ENCODE data around the gene PRSS38. TPM values are rescaled to one million over a fixed set of nuclear protein-coding genes. Genes with fewer than 3 reads are reported as not detected.

Gene PRSS38
- total and polyA plus RNA-seq, 2 donors (not counting 3 experiments of a cell fraction or from before 2014, with no cell fraction given) = not detected

GRCh38 chr1:227856147-227856858, 40.8 kb downstream of the PRSS38 start:
- Histone ChIP-seq H3K4me3 (replicated peaks in 1 of 3; ENCODE audit: insufficient read depth in 1 of 3, low read depth in 1 of 3, low read length in 3 of 3) (no peak overlapping the region), H2AFZ (ENCODE audit: low read depth, low read length) (no peak overlapping the region), H3K36me3 (ENCODE audit: control insufficient read depth in 2 of 2, extremely low read depth in 1 of 2, insufficient read depth in 2 of 2, low read length in 2 of 2) (no peaks in the 10 kb centered on the region), H3K79me2 (ENCODE audit: control insufficient read depth, insufficient read depth, low read length) (no peaks in the 10 kb centered on the region), H3K9me3 (replicated peaks; ENCODE audit: control insufficient read depth, insufficient read depth, low read length) (no peaks in the 10 kb centered on the region), H3K4me2 (ENCODE audit: insufficient read depth, low read length) (no peak overlapping the region), H4K20me1 (replicated peaks; ENCODE audit: control insufficient read depth, extremely low read depth, insufficient read depth, low read length) (no peaks in the 10 kb centered on the region), H3K9me1 (replicated peaks; ENCODE audit: control insufficient read depth, extremely low read depth, insufficient read depth, low read length) (no peaks in the 10 kb centered on the region), H3K9ac (replicated peaks; ENCODE audit: extremely low read depth, insufficient read depth, low read length) (no peak overlapping the region), H3K4me1 (ENCODE audit: control insufficient read depth, extremely low read depth, insufficient read depth, low read length) (no peaks in the 10 kb centered on the region), H3K27me3 (ENCODE audit: control insufficient read depth in 2 of 2, insufficient read depth in 2 of 2, low read length in 2 of 2) (no peaks in the 10 kb centered on the region), H3K27ac (ENCODE audit: insufficient read depth, low read depth, low read length) (no peak overlapping the region)
- DNase-seq (ENCODE audit: low read depth, low spot score) = no peak
- intact Hi-C loops (cut with micrococcal nuclease) (no loop called here), dilution Hi-C loops (cut with MboI; ENCODE audit: extremely low pct_ligation_motif_present, low sequenced_read_pairs) (no loop called here)
- no peak for FAIRE-seq
- TF ChIP-seq CTCF (IDR thresholded peaks at IDR 0.05; ENCODE audit: extremely low read depth in 1 of 2, insufficient read depth in 1 of 2, low read depth in 1 of 2, low read length in 2 of 2) (no peak), POLR2A (IDR thresholded peaks at IDR 0.05; ENCODE audit: low read depth, low read length) (no peak), GATA2 (IDR thresholded peaks at IDR 0.05; ENCODE audit: insufficient read depth, insufficient read length, low read depth, low read length) (no peak), POLR2AphosphoS5 (IDR thresholded peaks at IDR 0.05; ENCODE audit: insufficient read depth, low read depth, low read length) (no peak), MYC (IDR thresholded peaks at IDR 0.05; ENCODE audit: low read depth, low read length) (no peak), JUN (IDR thresholded peaks at IDR 0.05; ENCODE audit: borderline replicate concordance, insufficient read depth, insufficient read length, low read depth) (no peak), MAX (IDR thresholded peaks at IDR 0.05; ENCODE audit: insufficient read depth, insufficient read length) (no peak), FOS (IDR thresholded peaks at IDR 0.05; ENCODE audit: borderline replicate concordance, insufficient read depth, low read length) (no peak), EZH2 (IDR thresholded peaks at IDR 0.05; ENCODE audit: borderline replicate concordance, low read depth, low read length, severe bottlenecking) (no peak)
- no TSS peak for BruUV-seq (replicated peaks)
- CTCF ChIA-PET = interaction anchor here (1.1 kb wide), 1 partner anchor 10 kb away, joined by 5 read pairs; no protein-coding TSS in a partner anchor
- POLR2A ChIA-PET = no interaction called here
